GM18499 (cell line): ENCODE results near the gene HGFAC.

Source experiments
- ATAC-seq: cut with Tn5 transposase; IDR thresholded peaks from one replicate; pipeline ENCODE4 v1.9.1; 2021; ENCODE audit warnings: moderate number of reproducible peaks; ENCODE audit not compliant: insufficient read depth, unreplicated experiment

HGFAC gene

GRCh38 chr4:3497523-3498389 lies 56.0 kb downstream of the HGFAC start:
- no peak for ATAC-seq

- ATAC-seq: no peak
Measured at GRCh38 chr4:3498407-3498806, 56.6 kb downstream of the HGFAC start.
